HG03378 (cell line): ENCODE measurements around the gene STK36.

Source experiments
- ATAC-seq: cut with Tn5 transposase; IDR thresholded peaks from one replicate; pipeline ENCODE4 v1.9.1; 2021; ENCODE audit warnings: mild to moderate bottlenecking, moderate library complexity; ENCODE audit not compliant: unreplicated experiment

Gene STK36

DNA sequence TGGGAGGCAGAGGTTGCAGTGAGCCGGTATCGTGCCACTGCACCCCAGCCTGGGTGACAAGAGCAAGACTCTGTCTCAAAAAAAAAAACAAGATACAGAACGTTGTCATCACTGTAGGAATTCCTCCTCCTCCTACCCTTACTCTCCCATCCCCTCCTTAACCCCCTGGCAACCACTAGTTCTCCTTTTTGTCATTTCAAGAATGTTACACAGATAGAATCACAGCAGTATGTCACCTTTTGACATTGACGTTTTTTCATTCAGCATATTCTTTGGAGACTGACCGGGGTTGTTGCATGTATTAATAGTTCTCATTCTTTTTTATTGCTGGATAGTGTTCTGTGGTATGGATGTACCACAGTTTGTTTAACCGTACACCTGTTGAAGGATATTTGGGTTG, 71.2 kb downstream of the STK36 start:
- peak; percentile 71 for ATAC-seq

GRCh38 chr2:218744615-218745014, 72.7 kb downstream of the STK36 start:
- no peak for ATAC-seq

DNA sequence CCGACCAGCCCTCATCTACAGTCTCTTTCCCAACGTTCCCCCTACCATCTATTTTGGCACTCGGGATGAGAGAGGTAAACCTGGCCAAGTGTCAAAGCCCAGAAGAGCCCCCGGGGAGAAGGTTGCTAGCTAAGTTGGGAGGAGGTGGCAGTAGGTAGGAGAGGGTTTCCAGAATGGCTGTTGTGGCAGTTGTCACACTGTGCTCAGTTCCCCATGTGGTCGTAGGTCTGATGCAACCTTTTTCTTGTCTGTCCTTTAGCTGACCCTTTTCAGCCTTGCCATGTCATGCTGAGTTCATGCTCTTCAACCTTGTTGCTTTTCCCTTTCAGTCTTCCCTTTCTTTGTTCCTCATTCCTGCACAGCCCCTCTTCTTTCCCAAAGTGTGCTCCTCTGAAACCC, 73.3 kb downstream of the STK36 start:
- ATAC-seq: no peak

- no peak for ATAC-seq
Measured at GRCh38 chr2:218745559-218746469, 73.9 kb downstream of the STK36 start.

DNA sequence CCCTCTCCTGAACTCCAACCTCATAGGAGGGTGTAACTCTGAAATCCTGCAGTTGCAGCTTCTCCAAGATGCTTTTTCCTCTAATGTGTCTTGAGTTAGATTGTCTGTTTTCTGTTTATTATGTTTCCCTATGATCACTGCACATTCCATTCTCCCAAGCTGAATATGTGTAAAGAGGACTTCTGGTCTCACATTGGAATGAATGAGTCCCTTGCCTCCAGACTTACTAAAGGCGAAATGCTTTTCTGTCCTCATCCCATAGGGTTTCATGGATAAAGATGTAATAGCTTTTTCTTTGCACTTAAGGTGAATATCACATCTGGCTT, 74.5 kb downstream of the STK36 start:
- ATAC-seq: no peak

DNA sequence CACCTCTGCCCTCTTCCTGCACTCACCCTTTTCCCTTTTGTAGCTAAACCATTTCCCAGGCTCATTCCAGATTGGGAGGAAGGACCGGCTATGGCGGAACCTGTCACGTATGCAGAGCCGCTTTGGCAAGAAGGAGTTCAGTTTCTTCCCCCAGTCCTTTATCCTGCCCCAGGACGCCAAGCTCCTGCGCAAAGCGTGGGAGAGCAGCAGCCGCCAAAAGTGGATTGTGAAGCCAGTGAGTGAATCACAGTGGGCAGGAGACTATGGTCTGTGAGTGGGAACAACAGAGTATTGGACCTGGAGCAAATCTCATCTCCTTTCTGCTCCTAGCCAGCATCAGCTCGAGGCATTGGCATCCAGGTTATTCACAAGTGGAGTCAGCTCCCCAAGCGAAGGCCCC, 75.1 kb downstream of the STK36 start:
- no peak for ATAC-seq

GRCh38 chr2:218748741-218749441, 77.0 kb downstream of the STK36 start:
- no peak for ATAC-seq
